ENCODE data around the gene TFPT. TPM values are rescaled to one million over a fixed set of nuclear protein-coding genes. Genes with fewer than 3 reads are reported as not detected.

The TFPT gene
- total and polyA plus RNA-seq, 10 of the 15 experiments (the other 5 are each of a cell fraction or from before 2014, with no cell fraction given): 1.7 to 40.2 (median 25.6) TPM

DNA sequence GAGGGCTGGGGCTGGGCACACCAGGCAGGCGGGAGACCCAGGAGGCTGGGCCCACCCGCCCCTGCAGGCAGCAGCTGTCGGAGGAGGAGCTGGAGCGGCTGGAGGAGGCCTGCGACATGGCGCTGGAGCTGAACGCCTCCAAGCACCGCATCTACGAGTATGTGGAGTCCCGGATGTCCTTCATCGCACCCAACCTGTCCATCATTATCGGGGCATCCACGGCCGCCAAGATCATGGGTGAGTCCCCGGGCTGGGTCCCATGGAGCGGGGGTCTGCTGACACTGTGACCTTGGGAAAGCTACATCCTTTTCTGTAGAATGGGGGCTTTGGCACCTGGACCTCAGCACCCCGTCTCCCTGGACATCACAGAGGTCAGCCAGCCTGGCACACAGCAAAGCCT is 8.2 kb upstream of the TFPT start (continued):
- TF ChIP-seq EZH2 (IDR thresholded peaks at IDR 0.05; ENCODE audit: borderline replicate concordance, control insufficient read depth, low read depth, low read length) (no peak), FOXM1 (IDR thresholded peaks at IDR 0.05; ENCODE audit: low read depth, low read length) (no peak), EGR1 (IDR thresholded peaks at IDR 0.05; ENCODE audit: borderline replicate concordance in 1 of 2, low read depth in 2 of 2, low read length in 2 of 2) (no peak), TBL1XR1 (IDR thresholded peaks at IDR 0.05; ENCODE audit: low read depth, low read length) (no peak), STAT1 (conservative IDR thresholded peaks at IDR 0.05) (no peak), MEF2B (IDR thresholded peaks at IDR 0.05; ENCODE audit: partially characterized antibody, poor library complexity, severe bottlenecking) (no peak), CHD1 (IDR thresholded peaks at IDR 0.05; ENCODE audit: low read depth, low read length) (no peak), YBX1 (IDR thresholded peaks at IDR 0.05) (no peak), NFYB (IDR thresholded peaks at IDR 0.05; ENCODE audit: insufficient read depth, low read depth, low read length) (no peak)
- TF ChIP-seq, protein P1, sequence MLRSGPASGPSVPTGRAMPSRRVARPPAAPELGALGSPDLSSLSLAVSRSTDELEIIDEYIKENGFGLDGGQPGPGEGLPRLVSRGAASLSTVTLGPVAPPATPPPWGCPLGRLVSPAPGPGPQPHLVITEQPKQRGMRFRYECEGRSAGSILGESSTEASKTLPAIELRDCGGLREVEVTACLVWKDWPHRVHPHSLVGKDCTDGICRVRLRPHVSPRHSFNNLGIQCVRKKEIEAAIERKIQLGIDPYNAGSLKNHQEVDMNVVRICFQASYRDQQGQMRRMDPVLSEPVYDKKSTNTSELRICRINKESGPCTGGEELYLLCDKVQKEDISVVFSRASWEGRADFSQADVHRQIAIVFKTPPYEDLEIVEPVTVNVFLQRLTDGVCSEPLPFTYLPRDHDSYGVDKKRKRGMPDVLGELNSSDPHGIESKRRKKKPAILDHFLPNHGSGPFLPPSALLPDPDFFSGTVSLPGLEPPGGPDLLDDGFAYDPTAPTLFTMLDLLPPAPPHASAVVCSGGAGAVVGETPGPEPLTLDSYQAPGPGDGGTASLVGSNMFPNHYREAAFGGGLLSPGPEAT (IDR thresholded peaks at IDR 0.05; ENCODE audit: low read depth): no peak
- TF ChIP-seq, protein P2, sequence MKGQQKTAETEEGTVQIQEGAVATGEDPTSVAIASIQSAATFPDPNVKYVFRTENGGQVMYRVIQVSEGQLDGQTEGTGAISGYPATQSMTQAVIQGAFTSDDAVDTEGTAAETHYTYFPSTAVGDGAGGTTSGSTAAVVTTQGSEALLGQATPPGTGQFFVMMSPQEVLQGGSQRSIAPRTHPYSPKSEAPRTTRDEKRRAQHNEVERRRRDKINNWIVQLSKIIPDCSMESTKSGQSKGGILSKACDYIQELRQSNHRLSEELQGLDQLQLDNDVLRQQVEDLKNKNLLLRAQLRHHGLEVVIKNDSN (IDR thresholded peaks at IDR 0.05; ENCODE audit: borderline replicate concordance, extremely low read length, insufficient read depth, low read depth, low read length): no peak

DNA sequence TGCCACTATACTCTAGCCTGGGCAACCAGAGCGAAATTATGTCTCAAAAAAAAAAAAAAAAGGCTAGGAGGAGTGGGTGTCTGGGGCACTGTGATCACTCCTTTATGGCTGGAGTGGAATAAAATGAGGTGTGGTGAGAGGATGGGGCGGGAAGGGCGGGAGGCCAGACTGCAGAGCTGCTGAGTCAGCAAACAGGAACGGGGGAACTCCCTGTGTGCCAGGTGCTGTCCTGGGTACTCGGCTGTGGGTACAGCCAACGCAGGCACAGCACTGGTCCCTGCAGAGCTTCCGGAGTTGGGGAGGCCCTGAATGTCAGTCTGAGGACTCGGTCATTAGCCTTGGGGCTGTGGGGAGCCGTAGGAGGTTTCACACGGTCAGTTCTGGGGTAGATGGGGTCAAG is 5.8 kb upstream of the TFPT start:
- H3K4me2 ChIP-seq (ENCODE audit: control insufficient read depth, insufficient read depth): no peak overlapping the region
- no peaks in the 10 kb centered on the region for H4K20me1 ChIP-seq (ENCODE audit: control insufficient read depth, insufficient read depth)
- DNase-seq (ENCODE audit: low read depth, low spot score) (no peak), ATAC-seq (no peak), FAIRE-seq (no peak)
- H3K79me2 ChIP-seq (ENCODE audit: control insufficient read depth, insufficient read depth, low read length): peaks cover 10% of the 10 kb centered on the region
- TF ChIP-seq BCLAF1 (IDR thresholded peaks at IDR 0.05) (no peak), CBX3 (IDR thresholded peaks at IDR 0.05; ENCODE audit: borderline replicate concordance, low read depth) (no peak), MXI1 (IDR thresholded peaks at IDR 0.05; ENCODE audit: low read depth, low read length) (no peak)
- H3K27ac ChIP-seq (ENCODE audit: control insufficient read depth, insufficient read depth): no peak overlapping the region
- no peaks in the 10 kb centered on the region for H3K27me3 ChIP-seq (replicated peaks in 1 of 2; ENCODE audit: control insufficient read depth in 2 of 2, insufficient read depth in 2 of 2, low read length in 1 of 2)
- no peak overlapping the region for H2AFZ ChIP-seq (ENCODE audit: control insufficient read depth, low read depth, low read length)
- ChIA-PET POLR2A (no interaction called here), CTCF (no interaction called here), SMC1A (ENCODE audit: uncharacterized antibody, unreplicated experiment) (no interaction called here), RAD21 (ENCODE audit: unreplicated experiment) (no interaction called here)
- no TSS peak for BruUV-seq (replicated peaks)
- intact Hi-C loops (cut with micrococcal nuclease; ENCODE audit: unreplicated experiment) (no loop called here), in situ Hi-C loops (cut with MboI) (no loop called here)
- H3K36me3 ChIP-seq (ENCODE audit: control insufficient read depth in 2 of 2, insufficient read depth in 2 of 2, low read length in 1 of 2): peaks cover 14 to 25% of the 10 kb centered on the region in 2 experiments
- H3K4me3 ChIP-seq: no peak overlapping the region
- peaks cover 10% of the 10 kb centered on the region for H3K4me1 ChIP-seq (ENCODE audit: control insufficient read depth, insufficient read depth, low read length)
- WGBS (ENCODE audit: insufficient coverage, insufficient replicate concordance, low lambda C conversion rate, missing lambda C conversion rate): 82% methylated on average over 10 of the region's 10 CpGs
- H3K9ac ChIP-seq (ENCODE audit: control insufficient read depth, insufficient read depth, low read length): no peak overlapping the region
- no peaks in the 10 kb centered on the region for H3K9me3 ChIP-seq (replicated peaks; ENCODE audit: control insufficient read depth, insufficient read depth, low read length)

Measured in GM12878 (cell line).